GM12878 (cell line): ENCODE results near the gene PRDM12. TPM values are rescaled to one million over a fixed set of nuclear protein-coding genes. Genes with fewer than 3 reads are reported as not detected.
A peak's percentile ranks its signal among the peaks of the same experiment; 100 is the strongest.

Experiments
- ATAC-seq: fragments of 200-7000 bp; cut with Tn5 transposase; 3 replicates; pipeline ENCODE4 v1.9.1; 2020; ENCODE audit warnings: mild to moderate bottlenecking, moderate library complexity
- BruUV-seq: library from RNA; stranded (reverse); fragments of 400-500 nt; replicated peaks from 2 replicates; lab custom pipeline; 2021; lab: Mats Ljungman, UMichigan
- CTCF ChIA-PET: fragments of 300-600 bp; sonication (Branson Sonifier 250); formaldehyde crosslinking; extraction: SDS; loops from one replicate; lab custom pipeline; 2021; ENCODE audit warnings: inconsistent platforms; lab: Yijun Ruan, JAX
- POLR2A ChIA-PET: fragments of 350-600 bp; formaldehyde crosslinking; extraction: SDS; loops from one replicate; lab custom pipeline; 2021; ENCODE audit warnings: inconsistent platforms; lab: Charles Lee
- RAD21 ChIA-PET: fragments of 300-600 bp; sonication (Branson Sonifier 250); formaldehyde crosslinking; loops from one replicate; lab custom pipeline; 2023; ENCODE audit warnings: antibody characterized with exemption; ENCODE audit not compliant: unreplicated experiment; lab: Charles Lee
- SMC1A ChIA-PET: fragments of 300-600 bp; sonication (Branson Sonifier 250); formaldehyde crosslinking; loops from one replicate; lab custom pipeline; 2023; ENCODE audit not compliant: unreplicated experiment, uncharacterized antibody; lab: Charles Lee
- DNase-seq: peaks from one replicate; pipeline ENCODE4 v3.0.0-alpha.2; 2011; ENCODE audit warnings: low read depth, low spot score
- FAIRE-seq: peaks from 3 replicates; lab custom pipeline; 2011; peaks lifted over from hg19 to GRCh38; lab: Jason Lieb, UNC
- H2AFZ ChIP-seq: 2 replicates; pipeline ENCODE4 v1.6.0; 2011; ENCODE audit warnings: low read depth, low read length, control low read depth; ENCODE audit not compliant: control insufficient read depth
- H3K27ac ChIP-seq: 2 replicates; pipeline ENCODE4 v1.5.1; 2011; ENCODE audit warnings: control low read depth; ENCODE audit not compliant: control insufficient read depth, insufficient read depth
- H3K27me3 ChIP-seq, 2 experiments: replicated peaks in 1 of 2; 2 replicates each; pipeline versions ENCODE4 v1.6.0 to v1.6.1; 2011; ENCODE audit warnings: low read length in 1 of 2; ENCODE audit not compliant: control insufficient read depth in 2 of 2, insufficient read depth in 2 of 2
- H3K36me3 ChIP-seq, 2 experiments: 2 replicates each; pipeline ENCODE4 v1.5.1; 2011; ENCODE audit warnings: low read length in 1 of 2; ENCODE audit not compliant: control insufficient read depth in 2 of 2, insufficient read depth in 2 of 2
- H3K4me1 ChIP-seq: 2 replicates; pipeline ENCODE4 v1.6.1; 2011; ENCODE audit warnings: mild to moderate bottlenecking, low read length, moderate library complexity, mixed read lengths; ENCODE audit not compliant: control insufficient read depth, insufficient read depth
- H3K4me2 ChIP-seq: 2 replicates; pipeline ENCODE4 v1.6.0; 2011; ENCODE audit warnings: control low read depth; ENCODE audit not compliant: control insufficient read depth, insufficient read depth
- H3K4me3 ChIP-seq: fragments of 200-600 bp; sonication (generic); 2 replicates; pipeline ENCODE4 v1.5.1; 2016
- H3K79me2 ChIP-seq: 2 replicates; pipeline ENCODE4 v1.6.0; 2011; ENCODE audit warnings: low read length; ENCODE audit not compliant: control insufficient read depth, insufficient read depth
- H3K9ac ChIP-seq: 2 replicates; pipeline ENCODE4 v1.8.0; 2011; ENCODE audit warnings: low read length, control low read depth, mixed read lengths; ENCODE audit not compliant: control insufficient read depth, insufficient read depth
- H3K9me3 ChIP-seq: replicated peaks from 3 replicates; pipeline ENCODE4 v1.5.1; 2011; ENCODE audit warnings: mild to moderate bottlenecking, low read length; ENCODE audit not compliant: control insufficient read depth, insufficient read depth
- H4K20me1 ChIP-seq: 2 replicates; pipeline ENCODE4 v1.6.0; 2011; ENCODE audit not compliant: control insufficient read depth, insufficient read depth
- BCL3 ChIP-seq: IDR thresholded peaks from 2 replicates; pipeline ENCODE4 v1.6.1; 2011; ENCODE audit warnings: borderline replicate concordance, low read depth, mild to moderate bottlenecking, moderate library complexity, low read length; ENCODE audit not compliant: insufficient read depth, poor library complexity, severe bottlenecking
- BHLHE40 ChIP-seq, 2 experiments: fragments of 450-650 bp in 1 of 2; IDR thresholded peaks; 2 replicates each; pipeline ENCODE4 v1.6.1; 2011 to 2017; ENCODE audit warnings: low read depth in 2 of 2, borderline replicate concordance in 1 of 2, improper control_type of control experiment in 1 of 2, low read length in 1 of 2, mild to moderate bottlenecking in 1 of 2
- CHD4 ChIP-seq: fragments of 200-600 bp; sonication (generic); IDR thresholded peaks from 2 replicates; pipeline ENCODE4 v1.6.1; 2016; ENCODE audit warnings: mild to moderate bottlenecking
- CTCF ChIP-seq, 3 experiments: IDR thresholded peaks in 2 of 3; conservative IDR thresholded peaks in 1 of 3; 2 replicates each; pipeline ENCODE4 v1.5.1; 2011; ENCODE audit warnings: low read depth in 3 of 3, low read length in 3 of 3, mild to moderate bottlenecking in 3 of 3, control low read depth in 2 of 3, moderate library complexity in 2 of 3, inconsistent platforms in 1 of 3, mixed read lengths in 1 of 3; ENCODE audit not compliant: control insufficient read depth in 2 of 3, insufficient read depth in 1 of 3; ENCODE audit errors: extremely low read depth in 1 of 3
- EZH2 ChIP-seq: IDR thresholded peaks from 2 replicates; pipeline ENCODE4 v1.6.1; 2012; ENCODE audit warnings: low read depth, mild to moderate bottlenecking, control low read depth, inconsistent platforms, low read length, borderline replicate concordance; ENCODE audit not compliant: control insufficient read depth
- FOXM1 ChIP-seq: IDR thresholded peaks from 2 replicates; pipeline ENCODE4 v1.6.1; 2012; ENCODE audit warnings: low read depth, mild to moderate bottlenecking, inconsistent platforms, low read length, moderate library complexity
- GABPA ChIP-seq: IDR thresholded peaks from 2 replicates; pipeline ENCODE4 v1.6.1; 2014; ENCODE audit warnings: antibody characterized with exemption, low read depth, mild to moderate bottlenecking, inconsistent platforms
- RAD21 ChIP-seq: IDR thresholded peaks from 2 replicates; pipeline ENCODE4 v1.6.1; 2011; ENCODE audit warnings: mild to moderate bottlenecking, low read depth, low read length, moderate library complexity; ENCODE audit not compliant: insufficient read depth
- SMC3 ChIP-seq: IDR thresholded peaks from 2 replicates; pipeline ENCODE4 v1.6.1; 2011; ENCODE audit warnings: low read length, improper control_type of control experiment, borderline replicate concordance
- WGBS: methylation state at CpG from one replicate; pipeline ENCODE4 v1.1.6; 2016; ENCODE audit warnings: low lambda C conversion rate; ENCODE audit not compliant: insufficient replicate concordance, insufficient coverage; ENCODE audit errors: missing lambda C conversion rate; 5-methylcytosine and 5-hydroxymethylcytosine counted together
- in situ Hi-C: fragments of 300-500 bp; cut with MboI; formaldehyde crosslinking; loops from 9 replicates; pipeline ENCODE4 v1.14.3; 2018; ENCODE audit warnings: mixed read lengths
- intact Hi-C: fragments of 100-400 bp; cut with micrococcal nuclease; formaldehyde crosslinking; loops from one replicate; pipeline ENCODE4 v1.14.2; 2022; ENCODE audit not compliant: unreplicated experiment
- polyA plus RNA-seq, 11 experiments: library from polyadenylated mRNA; depleted of rRNA in 4 of 11; unstranded in 6 of 11; stranded (reverse) in 5 of 11; fragments of >200 nt; fragmentation: Nextera tagmentation in 4 of 11; fragmentation: Illumina TruSeq in 1 of 11; extraction: Ambion mirVana in 4 of 11; extraction: Trizol in 1 of 11; gene quantifications; 1 replicate in 1 of 11; 2 replicates in 10 of 11; pipeline versions ENCODE4 v1.2.1 to v1.2.3, GENCODE V29; 2011 to 2016; ENCODE audit warnings: inconsistent platforms in 2 of 11, missing spikeins in 2 of 11, low read depth in 1 of 11
- total RNA-seq, 4 experiments: library from RNA; depleted of rRNA in 3 of 4; stranded (reverse); fragments of >200 nt in 3 of 4; fragmentation: Illumina TruSeq in 1 of 4; extraction: Trizol in 1 of 4; gene quantifications; 2 replicates each; pipeline versions ENCODE4 v1.2.1 to v1.2.3, GENCODE V29; 2013 to 2021
- TF ChIP-seq, protein P1 (sequence below): IDR thresholded peaks from 2 replicates; pipeline ENCODE4 v1.6.1; 2012; ENCODE audit warnings: improper control_type of control experiment, low read depth, low read length; ENCODE audit not compliant: insufficient replicate concordance

The PRDM12 gene
- total and polyA plus RNA-seq, 10 of the 15 experiments (the other 5 are each of a cell fraction or from before 2014, with no cell fraction given) = not detected

GRCh38 chr9:130707225-130707976 is 43.0 kb downstream of the PRDM12 start:
- Histone ChIP-seq H3K9ac (no peak overlapping the region), H3K27me3 (no peaks in the 10 kb centered on the region), H4K20me1 (no peaks in the 10 kb centered on the region), H3K4me3 (no peak overlapping the region), H3K9me3 (no peaks in the 10 kb centered on the region), H3K4me1 (no peaks in the 10 kb centered on the region), H3K4me2 (no peak overlapping the region), H3K27ac (no peak overlapping the region), H2AFZ (no peak overlapping the region), H3K36me3 (peaks cover 7 to 23% of the 10 kb centered on the region in 2 experiments), H3K79me2 (no peaks in the 10 kb centered on the region)
- intact Hi-C loops = loop anchor here (1.0 to 2.0 kb wide), 2 partner anchors 156 to 233 kb away; no protein-coding TSS in a partner anchor
- CTCF ChIA-PET = interaction anchor here (0.7 to 13.5 kb wide), 31 partner anchors 8 to 342 kb away, joined by 3 to 267 read pairs (median 4); partner anchors contain the start of gene EXOSC2
- WGBS = 37% methylated on average over 8 of the region's 9 CpGs
- RAD21 ChIA-PET = interaction anchor here (0.8 to 3.2 kb wide), 13 partner anchors 12 to 350 kb away, joined by 3 to 13 read pairs (median 4); no protein-coding TSS in a partner anchor
- SMC1A ChIA-PET = interaction anchor here (0.6 to 2.8 kb wide), 11 partner anchors 12 to 291 kb away, joined by 3 to 21 read pairs (median 4); no protein-coding TSS in a partner anchor
- ATAC-seq (peak; percentile 70), FAIRE-seq (peak; percentile 47), DNase-seq (no peak)
- BruUV-seq = no TSS peak
- POLR2A ChIA-PET = interaction anchor here (1.2 kb wide), 1 partner anchor 339 kb away, joined by 3 read pairs; no protein-coding TSS in a partner anchor
- in situ Hi-C loops = loop anchor here (5.0 kb wide), 3 partner anchors 160 to 340 kb away; no protein-coding TSS in a partner anchor
- peak; percentile 47 to 81 (median 73) for TF ChIP-seq CTCF (IDR thresholded peaks at IDR 0.05 in 2 of 3, conservative IDR thresholded peaks at IDR 0.05 in 1 of 3; ENCODE audit: control insufficient read depth in 2 of 3, extremely low read depth in 1 of 3, insufficient read depth in 1 of 3, low read depth in 3 of 3, low read length in 3 of 3)
- no peak for TF ChIP-seq EZH2
- TF ChIP-seq, protein P1, sequence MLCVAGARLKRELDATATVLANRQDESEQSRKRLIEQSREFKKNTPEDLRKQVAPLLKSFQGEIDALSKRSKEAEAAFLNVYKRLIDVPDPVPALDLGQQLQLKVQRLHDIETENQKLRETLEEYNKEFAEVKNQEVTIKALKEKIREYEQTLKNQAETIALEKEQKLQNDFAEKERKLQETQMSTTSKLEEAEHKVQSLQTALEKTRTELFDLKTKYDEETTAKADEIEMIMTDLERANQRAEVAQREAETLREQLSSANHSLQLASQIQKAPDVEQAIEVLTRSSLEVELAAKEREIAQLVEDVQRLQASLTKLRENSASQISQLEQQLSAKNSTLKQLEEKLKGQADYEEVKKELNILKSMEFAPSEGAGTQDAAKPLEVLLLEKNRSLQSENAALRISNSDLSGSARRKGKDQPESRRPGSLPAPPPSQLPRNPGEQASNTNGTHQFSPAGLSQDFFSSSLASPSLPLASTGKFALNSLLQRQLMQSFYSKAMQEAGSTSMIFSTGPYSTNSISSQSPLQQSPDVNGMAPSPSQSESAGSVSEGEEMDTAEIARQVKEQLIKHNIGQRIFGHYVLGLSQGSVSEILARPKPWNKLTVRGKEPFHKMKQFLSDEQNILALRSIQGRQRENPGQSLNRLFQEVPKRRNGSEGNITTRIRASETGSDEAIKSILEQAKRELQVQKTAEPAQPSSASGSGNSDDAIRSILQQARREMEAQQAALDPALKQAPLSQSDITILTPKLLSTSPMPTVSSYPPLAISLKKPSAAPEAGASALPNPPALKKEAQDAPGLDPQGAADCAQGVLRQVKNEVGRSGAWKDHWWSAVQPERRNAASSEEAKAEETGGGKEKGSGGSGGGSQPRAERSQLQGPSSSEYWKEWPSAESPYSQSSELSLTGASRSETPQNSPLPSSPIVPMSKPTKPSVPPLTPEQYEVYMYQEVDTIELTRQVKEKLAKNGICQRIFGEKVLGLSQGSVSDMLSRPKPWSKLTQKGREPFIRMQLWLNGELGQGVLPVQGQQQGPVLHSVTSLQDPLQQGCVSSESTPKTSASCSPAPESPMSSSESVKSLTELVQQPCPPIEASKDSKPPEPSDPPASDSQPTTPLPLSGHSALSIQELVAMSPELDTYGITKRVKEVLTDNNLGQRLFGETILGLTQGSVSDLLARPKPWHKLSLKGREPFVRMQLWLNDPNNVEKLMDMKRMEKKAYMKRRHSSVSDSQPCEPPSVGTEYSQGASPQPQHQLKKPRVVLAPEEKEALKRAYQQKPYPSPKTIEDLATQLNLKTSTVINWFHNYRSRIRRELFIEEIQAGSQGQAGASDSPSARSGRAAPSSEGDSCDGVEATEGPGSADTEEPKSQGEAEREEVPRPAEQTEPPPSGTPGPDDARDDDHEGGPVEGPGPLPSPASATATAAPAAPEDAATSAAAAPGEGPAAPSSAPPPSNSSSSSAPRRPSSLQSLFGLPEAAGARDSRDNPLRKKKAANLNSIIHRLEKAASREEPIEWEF = peak; percentile 44
- TF ChIP-seq RAD21 = peak; percentile 84
- no peak for TF ChIP-seq CHD4
- no peak for TF ChIP-seq GABPA
- TF ChIP-seq BCL3 = no peak
- no peak for TF ChIP-seq FOXM1
- no peak for TF ChIP-seq BHLHE40 (IDR thresholded peaks at IDR 0.05; ENCODE audit: borderline replicate concordance in 1 of 2, low read depth in 2 of 2, low read length in 1 of 2)
- peak; percentile 77 for TF ChIP-seq SMC3
